Measurements from ENCODE around the gene MMP11. TPM values are rescaled to one million over a fixed set of nuclear protein-coding genes. Genes with fewer than 3 reads are reported as not detected.
A peak's percentile ranks its signal among the peaks of the same experiment; 100 is the strongest.

The MMP11 gene
- total and polyA plus RNA-seq, 2 of the 13 experiments (the other 11 are each of a cell fraction or from before 2014, with no cell fraction given), result 8.9 to 28.6 TPM

- TF ChIP-seq ZBED4 (CRISPR knock-in tag; IDR thresholded peaks at IDR 0.05; ENCODE audit: borderline replicate concordance) (no peak), HIVEP1 (CRISPR knock-in tag; IDR thresholded peaks at IDR 0.05) (no peak), MYPOP (CRISPR knock-in tag; IDR thresholded peaks at IDR 0.05) (0 out of 2 replicates have a peak, but pooled peaks have one; percentile 5), GABPB1 (CRISPR knock-in tag; IDR thresholded peaks at IDR 0.05) (peak; percentile 45; the same call in 1 of the 2 replicates), HDAC1 (CRISPR knock-in tag; IDR thresholded peaks at IDR 0.05) (peak; percentile 16; the same call in 1 of the 2 replicates), PRDM10 (CRISPR knock-in tag; IDR thresholded peaks at IDR 0.05; ENCODE audit: low read depth) (peak; percentile 17; the same call in 1 of the 2 replicates), ARNT (IDR thresholded peaks at IDR 0.05) (no peak), FOXO1 (CRISPR knock-in tag; IDR thresholded peaks at IDR 0.05) (no peak), CREM (IDR thresholded peaks at IDR 0.05) (no peak), CREM (CRISPR knock-in tag; IDR thresholded peaks at IDR 0.05) (no peak), CREBL2 (CRISPR knock-in tag; IDR thresholded peaks at IDR 0.05; ENCODE audit: borderline replicate concordance) (0 out of 2 replicates have a peak, but pooled peaks have one; percentile 28), HMGXB3 (CRISPR knock-in tag; IDR thresholded peaks at IDR 0.05; ENCODE audit: borderline replicate concordance) (no peak), ZNF547 (CRISPR knock-in tag; IDR thresholded peaks at IDR 0.05) (no peak)
Measured at GRCh38 chr22:23783265-23784150, 10.9 kb downstream of the MMP11 start (continued).
